Keratinocyte (primary cell): ENCODE results near the gene KCNH2. TPM values are rescaled to one million over a fixed set of nuclear protein-coding genes. Genes with fewer than 3 reads are reported as not detected.

Source experiments
- DNase-seq: peaks from one replicate; pipeline ENCODE4 v3.0.0-alpha.2; 2011; ENCODE audit warnings: low read depth, missing footprints, low spot score
- FAIRE-seq: peaks from 2 replicates; lab custom pipeline; 2011; peaks lifted over from hg19 to GRCh38; lab: Jason Lieb, UNC
- H2AFZ ChIP-seq: 2 replicates; pipeline ENCODE4 v1.6.0; 2012; ENCODE audit warnings: low read length, control low read depth, inconsistent platforms; ENCODE audit not compliant: control insufficient read depth
- H3K27ac ChIP-seq: 2 replicates; pipeline ENCODE4 v1.5.1; 2011; ENCODE audit warnings: low read length; ENCODE audit not compliant: control insufficient read depth, insufficient read depth
- H3K27me3 ChIP-seq: 3 replicates; pipeline ENCODE4 v1.6.0; 2011; ENCODE audit warnings: low read length; ENCODE audit not compliant: control insufficient read depth, insufficient read depth; ENCODE audit errors: extremely low read depth
- H3K36me3 ChIP-seq, 2 experiments: 2 replicates in 1 of 2; 3 replicates in 1 of 2; pipeline ENCODE4 v1.5.1; 2011; ENCODE audit warnings: low read length in 2 of 2, mild to moderate bottlenecking in 1 of 2; ENCODE audit not compliant: control insufficient read depth in 2 of 2, insufficient read depth in 2 of 2; ENCODE audit errors: extremely low read depth in 1 of 2
- H3K4me1 ChIP-seq: 3 replicates; pipeline ENCODE4 v1.5.1; 2011; ENCODE audit warnings: low read length; ENCODE audit not compliant: control insufficient read depth, insufficient read depth; ENCODE audit errors: extremely low read depth
- H3K4me2 ChIP-seq: 3 replicates; pipeline ENCODE4 v1.6.0; 2011; ENCODE audit warnings: low read depth, low read length; ENCODE audit not compliant: control insufficient read depth, insufficient read depth; ENCODE audit errors: extremely low read depth
- H3K4me3 ChIP-seq, 3 experiments: fragments of 200-600 bp in 1 of 3; sonication (generic) in 1 of 3; 2 replicates in 2 of 3; 3 replicates in 1 of 3; pipeline ENCODE4 v1.5.1; 2011 to 2016; ENCODE audit warnings: low read length in 3 of 3, mild to moderate bottlenecking in 3 of 3, control low read depth in 2 of 3, inconsistent platforms in 1 of 3, low read depth in 1 of 3, mixed read lengths in 1 of 3, mixed run types in 1 of 3, moderate library complexity in 1 of 3; ENCODE audit not compliant: control insufficient read depth in 2 of 3, insufficient read depth in 2 of 3; ENCODE audit errors: extremely low read depth in 1 of 3
- H3K79me2 ChIP-seq: 2 replicates; pipeline ENCODE4 v1.6.0; 2012; ENCODE audit warnings: low read length; ENCODE audit not compliant: control insufficient read depth, insufficient read depth
- H3K9ac ChIP-seq: 3 replicates; pipeline ENCODE4 v1.6.0; 2011; ENCODE audit warnings: low read length; ENCODE audit not compliant: control insufficient read depth, insufficient read depth; ENCODE audit errors: extremely low read depth
- H3K9me1 ChIP-seq: 3 replicates; pipeline ENCODE4 v1.6.0; 2011; ENCODE audit warnings: low read length; ENCODE audit not compliant: control insufficient read depth, insufficient read depth; ENCODE audit errors: extremely low read depth
- H3K9me3 ChIP-seq: 2 replicates; pipeline ENCODE4 v1.5.1; 2012; ENCODE audit warnings: low read depth, low read length; ENCODE audit not compliant: control insufficient read depth
- H4K20me1 ChIP-seq: 3 replicates; pipeline ENCODE4 v1.6.0; 2011; ENCODE audit warnings: low read length; ENCODE audit not compliant: control insufficient read depth, insufficient read depth; ENCODE audit errors: extremely low read depth
- EZH2 ChIP-seq: IDR thresholded peaks from one replicate; pipeline ENCODE4 v1.6.1; 2012; ENCODE audit warnings: inconsistent platforms, mild to moderate bottlenecking, low read length, moderate library complexity
- dilution Hi-C: fragments of 300-500 bp; cut with MboI; formaldehyde crosslinking; loops from one replicate; pipeline ENCODE4 v1.7.0; 2020; ENCODE audit warnings: low sequenced_read_pairs; ENCODE audit not compliant: extremely low pct_ligation_motif_present
- polyA plus RNA-seq, 5 experiments: library from polyadenylated mRNA; depleted of rRNA in 3 of 5; stranded (reverse) in 3 of 5; stranded (forward) in 1 of 5; unstranded in 1 of 5; fragments of >200 nt; gene quantifications; 1 replicate in 1 of 5; 2 replicates in 3 of 5; 3 replicates in 1 of 5; pipeline versions ENCODE4 v1.2.1 to v1.2.3, GENCODE V29; 2011 to 2012; ENCODE audit warnings: missing spikeins in 2 of 5, low read depth in 1 of 5, low replicate concordance in 1 of 5
- TF ChIP-seq, protein P1 (sequence below), 3 experiments: IDR thresholded peaks in 1 of 3; conservative IDR thresholded peaks in 1 of 3; optimal IDR thresholded peaks in 1 of 3; 2 replicates in 2 of 3; 3 replicates in 1 of 3; pipeline versions ENCODE3 to v1.5.1; 2011; ENCODE audit warnings: low read length in 3 of 3, mild to moderate bottlenecking in 3 of 3, moderate library complexity in 2 of 3, control low read depth in 1 of 3, inconsistent platforms in 1 of 3; ENCODE audit not compliant: insufficient read depth in 2 of 3; ENCODE audit errors: extremely low read depth in 1 of 3

KCNH2 gene
- polyA plus RNA-seq, 1 donor (not counting 4 experiments of a cell fraction or from before 2014, with no cell fraction given) = 0.03 TPM

DNA sequence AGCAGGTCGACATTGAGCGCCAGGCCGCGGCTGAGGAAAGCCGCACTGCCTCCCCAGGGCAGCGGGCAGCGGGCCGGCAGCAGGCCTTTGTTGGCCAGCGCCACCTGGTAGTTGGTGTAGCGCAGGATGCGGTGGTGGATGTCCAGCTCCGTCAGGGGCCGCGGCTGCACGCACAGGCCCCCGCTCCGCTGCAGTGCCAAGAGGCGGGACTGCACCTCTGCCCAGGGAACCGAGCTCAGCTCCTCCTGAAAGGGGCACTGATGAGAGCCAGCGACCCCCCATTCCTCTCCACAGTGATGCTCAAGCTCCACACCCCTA, 41.0 kb upstream of the KCNH2 start:
- Histone ChIP-seq H3K9me3 (no peaks in the 10 kb centered on the region), H2AFZ (no peak overlapping the region), H3K9ac (no peak overlapping the region), H3K36me3 (no peaks in the 10 kb centered on the region), H4K20me1 (no peaks in the 10 kb centered on the region), H3K9me1 (no peaks in the 10 kb centered on the region), H3K4me3 (no peak overlapping the region), H3K4me2 (no peak overlapping the region), H3K27ac (no peak overlapping the region), H3K79me2 (no peaks in the 10 kb centered on the region), H3K27me3 (peaks cover 38% of the 10 kb centered on the region), H3K4me1 (no peaks in the 10 kb centered on the region)
- dilution Hi-C loops = no loop called here
- DNase-seq (no peak), FAIRE-seq (no peak)
- TF ChIP-seq EZH2 = no peak

DNA sequence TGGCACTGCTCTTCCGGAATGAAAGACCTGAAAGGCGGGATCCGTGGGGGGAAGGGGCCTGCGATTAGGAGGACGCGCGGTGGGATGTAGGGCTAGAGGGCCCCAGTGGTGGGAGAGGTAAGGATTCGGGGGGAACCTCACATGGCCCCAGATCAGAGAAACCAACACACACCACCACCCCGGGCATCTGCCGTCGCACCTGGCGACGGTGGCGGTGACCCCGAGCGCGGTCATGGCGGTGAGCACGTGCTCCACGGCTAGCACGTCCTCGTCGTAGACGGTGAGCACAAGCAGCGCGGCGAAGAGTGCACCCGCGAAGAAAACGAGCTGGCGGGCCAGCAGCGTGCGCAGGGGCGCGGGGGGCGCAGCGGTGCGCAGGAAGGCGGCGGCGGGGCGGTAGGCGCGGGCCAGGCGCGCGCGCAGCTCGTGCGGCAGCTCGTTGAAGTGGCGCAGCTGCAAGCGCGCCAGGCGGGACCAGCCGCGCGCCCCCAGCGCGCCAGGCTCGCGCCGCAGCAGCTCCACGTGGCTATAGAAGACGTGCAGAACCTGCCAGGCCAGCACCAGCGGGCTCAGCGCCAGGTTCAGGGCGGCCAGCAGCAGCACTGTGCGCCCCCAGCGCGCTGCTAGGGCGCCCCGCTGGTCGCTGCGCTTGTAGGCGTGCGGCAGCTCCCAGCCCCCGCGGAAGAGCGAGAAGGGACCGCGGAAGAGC, 40.5 kb upstream of the KCNH2 start:
- Histone ChIP-seq H2AFZ (peak overlapping the region; percentile 30), H3K27me3 (peaks cover 43% of the 10 kb centered on the region)
- DNase-seq = no peak

More for the DNA sequence above, 40.5 kb upstream of the KCNH2 start:
- dilution Hi-C loops = no loop called here
- H3K36me3 ChIP-seq = no peaks in the 10 kb centered on the region
- peaks cover 4% of the 10 kb centered on the region for H3K4me1 ChIP-seq
- H3K27ac ChIP-seq = no peak overlapping the region
- no peak for FAIRE-seq
- peak overlapping the region; percentile 56 for H3K4me2 ChIP-seq
- H3K9me1 ChIP-seq = no peaks in the 10 kb centered on the region
- no peaks in the 10 kb centered on the region for H4K20me1 ChIP-seq
- H3K79me2 ChIP-seq = no peaks in the 10 kb centered on the region
- no peak overlapping the region for H3K4me3 ChIP-seq
- no peaks in the 10 kb centered on the region for H3K9me3 ChIP-seq
- H3K9ac ChIP-seq = no peak overlapping the region
- TF ChIP-seq, protein P1, sequence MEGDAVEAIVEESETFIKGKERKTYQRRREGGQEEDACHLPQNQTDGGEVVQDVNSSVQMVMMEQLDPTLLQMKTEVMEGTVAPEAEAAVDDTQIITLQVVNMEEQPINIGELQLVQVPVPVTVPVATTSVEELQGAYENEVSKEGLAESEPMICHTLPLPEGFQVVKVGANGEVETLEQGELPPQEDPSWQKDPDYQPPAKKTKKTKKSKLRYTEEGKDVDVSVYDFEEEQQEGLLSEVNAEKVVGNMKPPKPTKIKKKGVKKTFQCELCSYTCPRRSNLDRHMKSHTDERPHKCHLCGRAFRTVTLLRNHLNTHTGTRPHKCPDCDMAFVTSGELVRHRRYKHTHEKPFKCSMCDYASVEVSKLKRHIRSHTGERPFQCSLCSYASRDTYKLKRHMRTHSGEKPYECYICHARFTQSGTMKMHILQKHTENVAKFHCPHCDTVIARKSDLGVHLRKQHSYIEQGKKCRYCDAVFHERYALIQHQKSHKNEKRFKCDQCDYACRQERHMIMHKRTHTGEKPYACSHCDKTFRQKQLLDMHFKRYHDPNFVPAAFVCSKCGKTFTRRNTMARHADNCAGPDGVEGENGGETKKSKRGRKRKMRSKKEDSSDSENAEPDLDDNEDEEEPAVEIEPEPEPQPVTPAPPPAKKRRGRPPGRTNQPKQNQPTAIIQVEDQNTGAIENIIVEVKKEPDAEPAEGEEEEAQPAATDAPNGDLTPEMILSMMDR (optimal IDR thresholded peaks at IDR 0.05 in 1 of 3, IDR thresholded peaks at IDR 0.05 in 1 of 3, conservative IDR thresholded peaks at IDR 0.05 in 1 of 3; ENCODE audit: extremely low read depth in 1 of 3, insufficient read depth in 2 of 3, low read length in 3 of 3) = no peak
- peak; percentile 79 for TF ChIP-seq EZH2
